HL-60 (cell line): ENCODE data around the gene RTN4R.

Source experiments
- DNase-seq, 2 experiments: peaks; one replicate each; pipeline ENCODE4 v3.0.0-alpha.2; 2010 to 2020; ENCODE audit warnings: low read depth in 1 of 2, low spot score in 1 of 2
- H3K27ac ChIP-seq: fragments of 250-450 bp; sonication (Bioruptor Pico); replicated peaks from 2 replicates; pipeline ENCODE4 v1.5.1; 2020; ENCODE audit warnings: mild to moderate bottlenecking, moderate library complexity
- H3K27me3 ChIP-seq: fragments of 250-450 bp; sonication (Bioruptor Pico); 2 replicates; pipeline ENCODE4 v1.5.1; 2021; ENCODE audit warnings: mild to moderate bottlenecking, moderate library complexity; ENCODE audit not compliant: insufficient read depth, poor library complexity, severe bottlenecking
- H3K4me3 ChIP-seq: replicated peaks from 2 replicates; pipeline ENCODE4 v1.5.1; 2011; ENCODE audit warnings: mild to moderate bottlenecking, control low read depth, low read length; ENCODE audit not compliant: insufficient read depth
- GABPA ChIP-seq: IDR thresholded peaks from 2 replicates; pipeline ENCODE4 v1.6.1; 2012; ENCODE audit warnings: low read depth
- POLR2AphosphoS5 ChIP-seq: IDR thresholded peaks from 2 replicates; pipeline ENCODE4 v1.6.1; 2012; ENCODE audit warnings: low read depth
- SPI1 ChIP-seq: IDR thresholded peaks from 2 replicates; pipeline ENCODE4 v1.6.1; 2012; ENCODE audit warnings: low read depth, mild to moderate bottlenecking, borderline replicate concordance
- TF ChIP-seq, protein P1 (sequence below): IDR thresholded peaks from 2 replicates; pipeline ENCODE4 v1.6.1; 2012; ENCODE audit warnings: low read depth; ENCODE audit not compliant: insufficient replicate concordance
- TF ChIP-seq, protein P2 (sequence below): IDR thresholded peaks from one replicate; pipeline ENCODE4 v1.5.1; 2011; ENCODE audit warnings: low read length, control low read depth, inconsistent platforms; ENCODE audit not compliant: insufficient read depth

The RTN4R gene

DNA sequence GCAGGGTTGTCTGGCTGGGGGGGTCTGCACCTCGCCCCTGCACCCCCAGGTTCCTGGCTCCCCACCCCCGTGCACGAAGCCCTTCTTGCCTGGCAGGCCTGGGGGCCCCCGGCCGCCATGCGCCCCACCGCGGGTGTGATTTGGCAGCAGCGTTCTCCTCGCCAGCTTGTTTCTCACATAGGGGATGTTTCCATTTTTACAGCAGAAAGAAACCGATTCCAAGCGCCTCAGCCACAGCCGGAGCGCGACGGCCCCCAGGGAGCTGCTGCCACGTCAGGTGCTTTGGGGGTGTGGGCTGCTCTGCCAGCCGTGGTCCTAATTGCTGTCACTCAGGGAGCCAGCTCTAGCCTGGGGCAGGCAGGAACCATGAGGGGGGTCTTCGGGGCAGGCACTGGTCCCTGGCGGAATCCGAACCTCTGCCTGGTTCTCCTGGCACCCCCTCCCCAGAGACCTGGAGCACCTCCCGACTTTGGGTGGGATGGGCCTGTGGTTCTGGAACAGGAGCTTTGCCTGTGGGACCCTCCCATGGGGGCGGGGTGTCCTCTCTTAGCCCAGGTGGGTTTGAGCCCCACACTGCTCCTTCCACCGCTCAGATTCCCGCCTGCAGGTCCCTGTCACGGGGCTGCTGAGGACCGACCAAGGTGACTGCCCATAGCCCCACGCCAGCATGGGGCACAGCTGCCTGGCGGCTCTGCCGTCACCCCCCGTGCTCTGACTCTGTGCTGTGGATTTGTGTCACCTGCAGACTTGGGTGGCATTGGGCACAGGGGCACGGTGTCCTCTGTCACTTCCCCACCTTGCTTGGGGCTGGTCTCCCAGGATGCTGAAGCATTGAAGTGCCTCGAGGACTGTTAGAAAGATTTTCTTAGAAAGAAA, 54.0 kb downstream of the RTN4R start:
- TF ChIP-seq POLR2AphosphoS5 (no peak), GABPA (no peak), SPI1 (no peak)
- TF ChIP-seq, protein P1, sequence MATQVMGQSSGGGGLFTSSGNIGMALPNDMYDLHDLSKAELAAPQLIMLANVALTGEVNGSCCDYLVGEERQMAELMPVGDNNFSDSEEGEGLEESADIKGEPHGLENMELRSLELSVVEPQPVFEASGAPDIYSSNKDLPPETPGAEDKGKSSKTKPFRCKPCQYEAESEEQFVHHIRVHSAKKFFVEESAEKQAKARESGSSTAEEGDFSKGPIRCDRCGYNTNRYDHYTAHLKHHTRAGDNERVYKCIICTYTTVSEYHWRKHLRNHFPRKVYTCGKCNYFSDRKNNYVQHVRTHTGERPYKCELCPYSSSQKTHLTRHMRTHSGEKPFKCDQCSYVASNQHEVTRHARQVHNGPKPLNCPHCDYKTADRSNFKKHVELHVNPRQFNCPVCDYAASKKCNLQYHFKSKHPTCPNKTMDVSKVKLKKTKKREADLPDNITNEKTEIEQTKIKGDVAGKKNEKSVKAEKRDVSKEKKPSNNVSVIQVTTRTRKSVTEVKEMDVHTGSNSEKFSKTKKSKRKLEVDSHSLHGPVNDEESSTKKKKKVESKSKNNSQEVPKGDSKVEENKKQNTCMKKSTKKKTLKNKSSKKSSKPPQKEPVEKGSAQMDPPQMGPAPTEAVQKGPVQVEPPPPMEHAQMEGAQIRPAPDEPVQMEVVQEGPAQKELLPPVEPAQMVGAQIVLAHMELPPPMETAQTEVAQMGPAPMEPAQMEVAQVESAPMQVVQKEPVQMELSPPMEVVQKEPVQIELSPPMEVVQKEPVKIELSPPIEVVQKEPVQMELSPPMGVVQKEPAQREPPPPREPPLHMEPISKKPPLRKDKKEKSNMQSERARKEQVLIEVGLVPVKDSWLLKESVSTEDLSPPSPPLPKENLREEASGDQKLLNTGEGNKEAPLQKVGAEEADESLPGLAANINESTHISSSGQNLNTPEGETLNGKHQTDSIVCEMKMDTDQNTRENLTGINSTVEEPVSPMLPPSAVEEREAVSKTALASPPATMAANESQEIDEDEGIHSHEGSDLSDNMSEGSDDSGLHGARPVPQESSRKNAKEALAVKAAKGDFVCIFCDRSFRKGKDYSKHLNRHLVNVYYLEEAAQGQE, result no peak
- TF ChIP-seq, protein P2, sequence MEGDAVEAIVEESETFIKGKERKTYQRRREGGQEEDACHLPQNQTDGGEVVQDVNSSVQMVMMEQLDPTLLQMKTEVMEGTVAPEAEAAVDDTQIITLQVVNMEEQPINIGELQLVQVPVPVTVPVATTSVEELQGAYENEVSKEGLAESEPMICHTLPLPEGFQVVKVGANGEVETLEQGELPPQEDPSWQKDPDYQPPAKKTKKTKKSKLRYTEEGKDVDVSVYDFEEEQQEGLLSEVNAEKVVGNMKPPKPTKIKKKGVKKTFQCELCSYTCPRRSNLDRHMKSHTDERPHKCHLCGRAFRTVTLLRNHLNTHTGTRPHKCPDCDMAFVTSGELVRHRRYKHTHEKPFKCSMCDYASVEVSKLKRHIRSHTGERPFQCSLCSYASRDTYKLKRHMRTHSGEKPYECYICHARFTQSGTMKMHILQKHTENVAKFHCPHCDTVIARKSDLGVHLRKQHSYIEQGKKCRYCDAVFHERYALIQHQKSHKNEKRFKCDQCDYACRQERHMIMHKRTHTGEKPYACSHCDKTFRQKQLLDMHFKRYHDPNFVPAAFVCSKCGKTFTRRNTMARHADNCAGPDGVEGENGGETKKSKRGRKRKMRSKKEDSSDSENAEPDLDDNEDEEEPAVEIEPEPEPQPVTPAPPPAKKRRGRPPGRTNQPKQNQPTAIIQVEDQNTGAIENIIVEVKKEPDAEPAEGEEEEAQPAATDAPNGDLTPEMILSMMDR, result no peak
- Histone ChIP-seq H3K4me3 (no peak overlapping the region), H3K27ac (no peak overlapping the region), H3K27me3 (no peaks in the 10 kb centered on the region)
- DNase-seq, result no peak

DNA sequence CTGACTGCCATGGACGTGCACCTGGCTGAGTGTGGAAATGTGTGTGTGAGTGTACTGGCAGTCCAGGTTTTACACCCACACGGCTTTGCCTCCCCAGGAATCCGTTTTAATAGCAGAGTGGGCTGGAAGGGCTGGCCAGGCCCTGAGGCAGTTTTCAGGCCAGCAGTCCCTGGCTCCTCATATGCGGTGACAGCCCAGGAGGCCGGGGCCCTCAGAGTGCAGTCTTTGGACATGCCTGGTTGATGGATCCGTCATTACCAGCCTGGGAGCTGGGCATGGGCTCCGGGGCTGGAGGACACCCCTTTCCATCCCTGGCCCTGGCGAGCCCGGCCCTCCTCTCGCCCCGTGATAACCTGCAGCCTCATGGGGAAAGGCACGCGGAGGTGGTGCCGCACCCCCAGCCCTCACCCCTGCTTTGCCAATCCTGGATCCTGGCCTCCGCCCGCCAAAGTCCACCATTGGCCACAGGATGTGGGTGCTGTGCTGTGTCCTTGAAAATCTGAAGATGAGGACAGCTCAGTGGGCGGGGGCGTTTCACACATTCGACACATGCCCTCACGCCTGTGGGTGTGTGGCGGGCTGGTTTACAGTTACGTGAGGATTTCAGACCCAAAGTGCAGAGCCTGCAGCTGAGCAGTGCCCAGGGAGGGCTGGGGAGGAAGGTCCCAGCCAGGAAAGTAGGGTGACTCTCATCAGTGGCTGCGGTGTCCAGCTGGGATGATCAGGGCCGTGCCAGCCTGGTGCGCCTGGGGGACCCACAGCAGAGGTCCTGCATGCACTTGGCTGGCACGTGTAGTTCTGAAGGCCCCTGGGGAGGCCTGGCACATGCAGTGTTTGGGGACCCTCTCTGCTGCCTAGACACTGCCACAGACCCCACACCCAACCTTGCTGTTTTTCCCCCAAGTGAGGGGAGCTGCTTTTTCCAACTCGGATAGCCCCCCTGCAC, 55.1 kb downstream of the RTN4R start:
- H3K4me3 ChIP-seq, result no peak overlapping the region

More for the DNA sequence above, 55.1 kb downstream of the RTN4R start:
- TF ChIP-seq GABPA (no peak), SPI1 (no peak), POLR2AphosphoS5 (no peak)
- TF ChIP-seq, protein P2, result no peak
- TF ChIP-seq, protein P1, result no peak
- Histone ChIP-seq H3K27ac (no peak overlapping the region), H3K27me3 (no peaks in the 10 kb centered on the region)
- no peak for DNase-seq
